PC-3 (cell line): ENCODE measurements around the gene LIX1L. TPM values are rescaled to one million over a fixed set of nuclear protein-coding genes. Genes with fewer than 3 reads are reported as not detected.

ENCODE experiments used
- ATAC-seq: fragments of 200-7000 bp; cut with Tn5 transposase; 2 replicates; pipeline ENCODE4 v1.9.1; 2020; ENCODE audit warnings: mild to moderate bottlenecking, moderate library complexity
- BruUV-seq: library from RNA; stranded (reverse); fragments of 400-500 nt; replicated peaks from 2 replicates; lab custom pipeline; 2021; lab: Mats Ljungman, UMichigan
- CTCF ChIA-PET: fragments of 300-600 bp; sonication (Branson Sonifier 250); formaldehyde crosslinking; loops from one replicate; lab custom pipeline; 2022; ENCODE audit warnings: antibody characterized with exemption; lab: Charles Lee
- POLR2A ChIA-PET: fragments of 300-600 bp; sonication (Branson Sonifier 250); formaldehyde crosslinking; loops from one replicate; lab custom pipeline; 2022; ENCODE audit warnings: antibody characterized with exemption; ENCODE audit not compliant: unreplicated experiment; lab: Charles Lee
- DNase-seq: peaks from one replicate; pipeline ENCODE4 v3.0.0-alpha.2; 2015
- H2AFZ ChIP-seq: fragments of 300-600 bp; sonication (generic); 2 replicates; pipeline ENCODE4 v1.6.0; 2016; ENCODE audit warnings: antibody characterized with exemption, low read length
- H3F3A ChIP-seq: fragments of 300-600 bp; sonication (generic); one replicate; pipeline ENCODE4 v1.6.0; 2017; ENCODE audit warnings: antibody characterized with exemption, low read length, control low read depth, mild to moderate bottlenecking; ENCODE audit not compliant: unreplicated experiment
- H3K27ac ChIP-seq: fragments of 300-600 bp; sonication (generic); 2 replicates; pipeline ENCODE4 v1.5.1; 2016; ENCODE audit warnings: mild to moderate bottlenecking, low read length
- H3K27me3 ChIP-seq: fragments of 300-600 bp; sonication (generic); 2 replicates; pipeline ENCODE4 v1.6.1; 2016; ENCODE audit warnings: low read length, mixed read lengths
- H3K36me3 ChIP-seq: fragments of 300-600 bp; sonication (generic); 2 replicates; pipeline ENCODE4 v1.6.1; 2016; ENCODE audit warnings: low read depth, mixed run types, low read length, mixed read lengths
- H3K4me1 ChIP-seq: fragments of 300-600 bp; sonication (generic); 2 replicates; pipeline ENCODE4 v1.5.1; 2016; ENCODE audit warnings: low read length; ENCODE audit not compliant: insufficient read depth
- H3K4me2 ChIP-seq: fragments of 300-600 bp; sonication (generic); 2 replicates; pipeline ENCODE4 v1.6.0; 2016; ENCODE audit warnings: low read length
- H3K4me3 ChIP-seq: fragments of 300-600 bp; sonication (generic); 2 replicates; pipeline ENCODE4 v1.5.1; 2016; ENCODE audit warnings: mild to moderate bottlenecking, low read length, mixed read lengths
- H3K79me2 ChIP-seq: fragments of 300-600 bp; sonication (generic); 2 replicates; pipeline ENCODE4 v1.6.1; 2017; ENCODE audit warnings: low read length, mixed read lengths
- H3K9ac ChIP-seq: fragments of 300-600 bp; sonication (generic); 2 replicates; pipeline ENCODE4 v1.6.0; 2016; ENCODE audit warnings: mild to moderate bottlenecking, low read length
- H3K9me2 ChIP-seq: fragments of 300-600 bp; sonication (generic); replicated peaks from 2 replicates; pipeline ENCODE4 v1.6.1; 2016; ENCODE audit warnings: mixed run types, low read length, mixed read lengths
- H3K9me3 ChIP-seq: fragments of 300-600 bp; sonication (generic); 2 replicates; pipeline ENCODE4 v1.6.1; 2016; ENCODE audit warnings: low read length, mixed read lengths
- H4K20me1 ChIP-seq: fragments of 300-600 bp; sonication (generic); 2 replicates; pipeline ENCODE4 v1.6.1; 2016; ENCODE audit warnings: low read length, mixed read lengths
- CTCF ChIP-seq: fragments of 300-600 bp; sonication (generic); conservative IDR thresholded peaks from 2 replicates; pipeline ENCODE4 v1.5.1; 2017; ENCODE audit warnings: antibody characterized with exemption, low read depth, mild to moderate bottlenecking, low read length
- EZH2 ChIP-seq: fragments of 300-600 bp; sonication (generic); IDR thresholded peaks from one replicate; pipeline ENCODE4 v1.6.1; 2017; ENCODE audit warnings: antibody characterized with exemption, mild to moderate bottlenecking, low read length; ENCODE audit not compliant: unreplicated experiment
- EZH2phosphoT487 ChIP-seq: fragments of 300-600 bp; sonication (generic); IDR thresholded peaks from 2 replicates; pipeline ENCODE4 v1.6.1; 2018; ENCODE audit warnings: mild to moderate bottlenecking, antibody characterized with exemption, low read length, borderline replicate concordance
- intact Hi-C: fragments of 100-400 bp; cut with micrococcal nuclease; formaldehyde crosslinking; loops from 2 replicates; pipeline ENCODE4 v1.9.0; 2023
- total RNA-seq: library from RNA; depleted of rRNA; stranded (reverse); fragments of >200 nt; gene quantifications from 2 replicates; pipeline ENCODE4 v1.2.3, GENCODE V29; 2014

The LIX1L gene
- total RNA-seq, 1 experiment from 2014 or later: 12.5 TPM

- Histone ChIP-seq H3K4me3 (peak overlapping the region; percentile 81), H3K9ac (peak overlapping the region; percentile 81), H3K27me3 (no peaks in the 10 kb centered on the region), H3K9me3 (no peaks in the 10 kb centered on the region), H2AFZ (peak overlapping the region; percentile 77), H3K36me3 (peaks cover 6% of the 10 kb centered on the region), H3F3A (peaks cover 17% of the 10 kb centered on the region), H3K4me2 (peak overlapping the region; percentile 99), H3K79me2 (peaks cover 15% of the 10 kb centered on the region), H3K4me1 (peaks cover 24% of the 10 kb centered on the region), H3K27ac (no peak overlapping the region), H3K9me2 (no peaks in the 10 kb centered on the region), H4K20me1 (no peaks in the 10 kb centered on the region)
- no peak for TF ChIP-seq EZH2phosphoT487
- no peak for TF ChIP-seq CTCF
- no peak for TF ChIP-seq EZH2
- CTCF ChIA-PET: no interaction called here
- intact Hi-C loops: loop anchor here (5.0 kb wide), 1 partner anchor 40 kb away; the partner anchor contains the start of gene LIX1L
- BruUV-seq: no TSS peak
- POLR2A ChIA-PET: no interaction called here
- DNase-seq (no peak), ATAC-seq (no peak)
Observed at GRCh38 chr1:145917595-145917994, 40.2 kb downstream of the LIX1L start.

- Histone ChIP-seq H4K20me1 (no peaks in the 10 kb centered on the region), H3F3A (peaks cover 13% of the 10 kb centered on the region), H3K27ac (no peak overlapping the region), H3K79me2 (peaks cover 15% of the 10 kb centered on the region), H3K9me2 (no peaks in the 10 kb centered on the region), H3K9me3 (no peaks in the 10 kb centered on the region), H3K4me2 (peak overlapping the region; percentile 99), H3K36me3 (peaks cover 3% of the 10 kb centered on the region), H3K27me3 (no peaks in the 10 kb centered on the region), H2AFZ (no peak overlapping the region), H3K4me3 (no peak overlapping the region), H3K9ac (no peak overlapping the region), H3K4me1 (peaks cover 24% of the 10 kb centered on the region)
- ChIA-PET CTCF (no interaction called here), POLR2A (no interaction called here)
- intact Hi-C loops: loop anchor here (5.0 kb wide), 1 partner anchor 41 kb away; the partner anchor contains the start of gene LIX1L
- DNase-seq (peak; percentile 26), ATAC-seq (no peak)
- no peak for TF ChIP-seq CTCF
- TF ChIP-seq EZH2phosphoT487: no peak
- TF ChIP-seq EZH2: no peak
- no TSS peak for BruUV-seq
Observed at GRCh38 chr1:145916745-145917144, 41.1 kb downstream of the LIX1L start.

- H4K20me1 ChIP-seq: no peaks in the 10 kb centered on the region
- H3K4me1 ChIP-seq: peaks cover 17% of the 10 kb centered on the region
- no peak for DNase-seq
- peaks cover 14% of the 10 kb centered on the region for H3K36me3 ChIP-seq
- no TSS peak for BruUV-seq
- H2AFZ ChIP-seq: no peak overlapping the region
- no peak for ATAC-seq
- no peak overlapping the region for H3K27ac ChIP-seq
- H3K27me3 ChIP-seq: no peaks in the 10 kb centered on the region
- ChIA-PET POLR2A (no interaction called here), CTCF (interaction anchor here (0.9 to 2.0 kb wide), 2 partner anchors 20 to 21 kb away, joined by 6 to 18 read pairs; no protein-coding TSS in a partner anchor)
- no peaks in the 10 kb centered on the region for H3K9me2 ChIP-seq
- intact Hi-C loops: no loop called here
- no peaks in the 10 kb centered on the region for H3K9me3 ChIP-seq
- no peak overlapping the region for H3K9ac ChIP-seq
- no peak overlapping the region for H3K4me3 ChIP-seq
- no peak overlapping the region for H3K4me2 ChIP-seq
- TF ChIP-seq EZH2 (no peak), CTCF (no peak), EZH2phosphoT487 (no peak)
- H3K79me2 ChIP-seq: 0 out of 2 replicates have a peak, but pooled peaks cover 3% of the 10 kb centered on the region
- H3F3A ChIP-seq: no peaks in the 10 kb centered on the region
Observed at GRCh38 chr1:145912128-145912641, 45.6 kb downstream of the LIX1L start.
